K562 treated with DMSO at 1 percent for 24 hours (cell line): ENCODE data around the gene P2RX5. TPM values are rescaled to one million over a fixed set of nuclear protein-coding genes. Genes with fewer than 3 reads are reported as not detected.

ENCODE experiments used
- total RNA-seq: library from RNA; unstranded; fragments of 300-600 nt; gene quantifications from 2 replicates; pipeline ENCODE4 v1.2.3, GENCODE V29; 2022; ENCODE audit warnings: low read depth; ENCODE audit not compliant: insufficient read depth

The P2RX5 gene, protein sequence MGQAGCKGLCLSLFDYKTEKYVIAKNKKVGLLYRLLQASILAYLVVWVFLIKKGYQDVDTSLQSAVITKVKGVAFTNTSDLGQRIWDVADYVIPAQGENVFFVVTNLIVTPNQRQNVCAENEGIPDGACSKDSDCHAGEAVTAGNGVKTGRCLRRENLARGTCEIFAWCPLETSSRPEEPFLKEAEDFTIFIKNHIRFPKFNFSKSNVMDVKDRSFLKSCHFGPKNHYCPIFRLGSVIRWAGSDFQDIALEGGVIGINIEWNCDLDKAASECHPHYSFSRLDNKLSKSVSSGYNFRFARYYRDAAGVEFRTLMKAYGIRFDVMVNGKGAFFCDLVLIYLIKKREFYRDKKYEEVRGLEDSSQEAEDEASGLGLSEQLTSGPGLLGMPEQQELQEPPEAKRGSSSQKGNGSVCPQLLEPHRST
- total RNA-seq: 0.31 TPM in 1 of 2 replicates, not detected in the other

DNA sequence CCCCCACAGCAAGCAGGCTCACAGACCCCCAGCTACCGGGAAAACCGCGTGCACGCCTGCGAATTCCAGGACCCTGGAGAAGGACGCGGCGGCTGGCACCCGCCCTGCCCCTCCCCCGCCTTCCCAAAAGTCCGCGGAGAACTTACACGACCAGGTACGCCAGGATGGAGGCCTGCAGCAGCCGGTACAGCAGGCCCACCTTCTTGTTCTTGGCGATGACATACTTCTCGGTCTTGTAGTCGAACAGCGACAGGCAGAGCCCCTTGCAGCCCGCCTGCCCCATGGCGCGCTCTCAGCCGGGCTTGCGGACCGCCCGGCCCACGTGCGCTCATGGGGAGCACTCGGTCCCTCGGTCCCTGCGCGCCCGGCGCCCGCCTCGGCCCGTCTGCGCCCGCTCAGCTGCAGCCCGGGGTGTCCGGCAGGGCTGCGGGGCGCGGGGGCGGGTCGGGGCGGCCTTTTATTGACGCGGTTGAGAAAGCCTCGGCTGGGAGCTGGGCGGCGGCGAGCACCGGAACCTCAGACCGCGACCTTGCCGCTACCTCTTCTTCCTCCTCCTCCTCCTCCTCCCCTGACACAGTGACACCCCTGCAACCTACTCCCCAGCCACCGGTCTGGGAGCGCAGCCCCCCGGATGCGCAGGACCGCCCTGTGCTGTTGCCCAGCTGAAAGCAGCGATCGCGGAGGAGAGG, at the start of gene P2RX5:
Gene P2RX5 (minus strand): TSS at position 433 of the 689 bp plus-strand sequence. CDS start 150 bp downstream, at position 283.

DNA sequence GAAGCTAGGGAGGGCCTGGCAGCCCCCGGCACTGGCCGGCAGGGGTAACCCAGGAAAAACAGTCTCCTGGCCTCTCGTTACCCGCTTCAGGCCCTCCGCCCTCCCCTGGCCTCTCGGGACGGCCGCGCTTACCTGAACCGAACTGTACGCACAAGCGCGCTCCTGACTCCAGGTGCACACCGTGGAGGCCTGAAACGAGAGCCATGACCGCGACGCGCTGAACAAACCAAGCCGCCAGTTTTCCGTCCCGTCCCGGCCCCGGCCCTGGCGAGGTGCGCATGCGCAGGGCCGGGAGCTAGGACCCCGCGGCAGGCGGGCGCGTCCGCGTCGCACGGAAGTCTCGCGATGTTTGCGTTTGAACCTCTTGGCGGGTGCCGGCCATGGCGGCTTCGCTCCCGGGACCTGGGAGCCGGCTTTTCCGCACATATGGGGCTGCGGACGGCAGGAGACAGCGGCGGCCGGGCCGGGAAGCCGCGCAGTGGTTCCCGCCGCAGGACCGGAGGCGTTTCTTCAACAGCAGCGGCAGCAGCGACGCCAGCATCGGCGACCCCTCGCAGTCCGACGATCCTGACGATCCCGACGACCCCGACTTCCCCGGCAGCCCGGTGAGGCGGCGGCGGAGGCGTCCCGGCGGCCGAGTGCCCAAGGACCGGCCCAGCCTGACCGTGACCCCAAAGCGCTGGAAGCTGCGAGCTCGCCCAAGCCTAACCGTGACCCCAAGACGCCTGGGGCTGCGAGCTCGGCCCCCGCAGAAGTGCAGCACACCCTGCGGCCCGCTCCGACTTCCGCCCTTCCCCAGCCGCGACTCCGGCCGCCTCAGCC, 27.8 kb upstream of the P2RX5 start, which contains the start of gene HASPIN:
Gene HASPIN (plus strand): TSS at position 348 of the 822 bp plus-strand sequence. CDS start 33 bp downstream, at position 381.

DNA sequence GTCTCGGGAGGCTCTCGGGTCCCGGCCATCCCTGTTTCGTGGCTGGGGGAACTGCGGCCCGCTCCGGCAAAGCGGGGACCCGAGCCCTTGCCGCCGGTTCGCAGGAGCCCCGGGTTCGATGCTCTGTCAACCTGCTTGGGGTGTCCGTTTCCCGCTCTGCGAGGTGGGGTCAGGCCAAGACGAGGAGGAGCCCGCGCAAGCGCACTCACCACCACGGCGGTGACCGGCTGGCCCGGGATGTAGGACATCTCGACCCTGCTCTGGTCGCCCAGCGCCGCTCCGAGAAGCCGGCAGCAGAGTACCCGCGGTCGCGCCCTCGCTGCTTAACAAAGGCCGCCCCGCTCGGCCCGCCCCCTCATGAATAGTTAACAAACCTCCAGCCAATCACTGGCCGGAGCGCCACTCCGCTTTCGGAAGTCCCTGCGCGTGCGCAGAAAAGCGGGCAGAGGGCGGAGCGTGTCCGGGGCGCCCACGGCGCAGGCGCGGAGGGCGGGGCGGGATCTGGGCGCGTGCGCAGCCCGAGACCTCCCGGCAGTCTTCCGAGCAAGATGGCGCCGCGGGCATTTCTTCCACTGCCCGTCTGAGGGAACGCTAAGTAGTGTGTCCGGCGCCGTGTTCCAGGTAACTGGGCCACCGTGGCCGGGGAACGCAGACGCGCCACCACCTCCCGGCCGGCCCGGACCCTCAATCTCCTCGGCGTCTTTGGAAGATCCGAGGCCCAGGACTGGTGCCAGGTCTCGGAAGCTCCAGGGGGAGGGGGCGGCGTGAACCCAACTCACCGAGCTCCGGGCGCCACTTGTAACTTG, 27.5 kb downstream of the P2RX5 start, which contains the start of the genes EMC6 and TAX1BP3:
Gene EMC6 (plus strand): TSS at position 534 of the 806 bp plus-strand sequence. CDS start 335 bp downstream, outside the sequence.
Gene TAX1BP3 (minus strand): TSS at position 300 of the 806 bp plus-strand sequence. CDS start 52 bp downstream, at position 248.

DNA sequence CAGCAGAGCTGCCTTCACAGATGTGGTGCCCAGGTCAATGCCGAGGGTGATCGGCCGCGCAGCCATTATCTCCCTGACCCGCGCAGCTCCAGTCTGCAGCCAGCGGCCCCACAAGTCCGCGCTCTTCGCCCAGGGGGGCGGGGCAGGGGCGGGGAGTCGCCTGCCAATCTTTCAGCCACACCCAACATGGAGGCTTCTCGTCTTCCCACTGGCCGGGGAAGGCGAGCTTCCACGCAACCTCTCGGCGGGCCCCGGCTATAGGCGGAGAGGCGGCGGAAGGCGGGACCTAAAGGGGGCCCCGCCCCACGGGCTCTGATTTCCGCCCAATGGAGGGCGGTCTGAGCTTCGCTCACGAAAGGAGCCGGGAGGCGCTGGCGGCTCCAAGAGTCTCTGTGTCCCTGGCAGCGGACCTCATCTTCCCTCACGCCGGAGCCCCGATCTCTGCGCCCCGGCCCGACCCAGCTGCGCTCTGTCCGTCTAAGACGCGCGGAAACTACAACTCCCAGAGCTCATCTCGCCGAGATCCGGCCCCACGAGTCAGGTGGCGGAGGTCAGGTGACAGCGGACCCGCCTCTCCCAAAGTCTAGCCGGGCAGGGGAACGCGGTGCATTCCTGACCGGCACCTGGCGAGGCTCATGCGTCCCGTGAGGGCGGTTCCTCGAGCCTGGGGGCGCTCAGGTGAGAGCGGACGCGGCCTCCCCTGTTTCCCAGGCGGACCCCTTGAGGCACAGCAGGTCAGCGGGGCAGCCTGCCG, 59.6 kb downstream of the P2RX5 start, which contains the start of the genes CTNS and SHPK:
Gene CTNS (plus strand): TSS at position 607 of the 754 bp plus-strand sequence. CDS start 3,447 bp downstream, outside the sequence.
Gene SHPK (minus strand): TSS at position 97 of the 754 bp plus-strand sequence. CDS start 31 bp downstream, at position 66.

Other genes with a start within 250 kb of the P2RX5 start
- gene SPATA22, start 224.3 kb downstream of the P2RX5 start, total RNA-seq: 0.78 and 0.93 TPM in 2 replicates
- not detected in 2 replicates for gene ASPA, start 220.2 kb downstream of the P2RX5 start, total RNA-seq
- 0.07 and 0.49 TPM in 2 replicates for gene TRPV3, start 138.3 kb downstream of the P2RX5 start, total RNA-seq
- 1.0 TPM in 2 replicates for gene TRPV1, start 86.7 kb downstream of the P2RX5 start, total RNA-seq
- gene SHPK, start 59.9 kb downstream of the P2RX5 start, total RNA-seq: 20.7 and 22.3 TPM in 2 replicates
- gene CTNS, start 59.4 kb downstream of the P2RX5 start, total RNA-seq: 25.5 and 31.7 TPM in 2 replicates
- 59.0 and 63.5 TPM in 2 replicates for gene TAX1BP3, start 27.6 kb downstream of the P2RX5 start, total RNA-seq
- 147 and 167 TPM in 2 replicates for gene EMC6, start 27.3 kb downstream of the P2RX5 start, total RNA-seq
- 10.6 and 11.9 TPM in 2 replicates for gene HASPIN, start 27.7 kb upstream of the P2RX5 start, total RNA-seq
- gene ITGAE, start 105.0 kb upstream of the P2RX5 start, total RNA-seq: 23.4 and 32.6 TPM in 2 replicates
- gene NCBP3, start 150.1 kb upstream of the P2RX5 start, total RNA-seq: 6.5 and 8.2 TPM in 2 replicates
- 3.4 TPM in 2 replicates for gene CAMKK1, start 196.9 kb upstream of the P2RX5 start, total RNA-seq
- 15.4 and 18.2 TPM in 2 replicates for gene P2RX1, start 220.3 kb upstream of the P2RX5 start, total RNA-seq